ENCODE data around the gene CLIP3. TPM values are rescaled to one million over a fixed set of nuclear protein-coding genes. Genes with fewer than 3 reads are reported as not detected.

Gene CLIP3
- polyA plus RNA-seq, 2 donors = 2.8 to 7.3 TPM

Other genes starting within 250 kb of the CLIP3 start
- not detected for gene PRODH2, start 220.0 kb downstream of the CLIP3 start, polyA plus RNA-seq
- not detected for gene NPHS1, start 180.4 kb downstream of the CLIP3 start, polyA plus RNA-seq
- gene KIRREL2, start 176.0 kb downstream of the CLIP3 start, polyA plus RNA-seq = under 1 TPM in 1 of 2 donors, not detected in 1; 0.02 TPM
- gene APLP1, start 164.3 kb downstream of the CLIP3 start, polyA plus RNA-seq = 1 to 10 TPM in 1 of 2 donors, under 1 TPM in 1; 0.69 to 1.4 TPM
- 1 to 10 TPM; 6.6 to 8.5 TPM for gene NFKBID, start 132.3 kb downstream of the CLIP3 start, polyA plus RNA-seq
- gene HCST, start 130.3 kb downstream of the CLIP3 start, polyA plus RNA-seq = 1 to 10 TPM; 6.2 to 6.7 TPM
- 10 to 100 TPM; 16.7 to 26.8 TPM for gene TYROBP, start 124.6 kb downstream of the CLIP3 start, polyA plus RNA-seq
- gene LRFN3, start 96.5 kb downstream of the CLIP3 start, polyA plus RNA-seq = 1 to 10 TPM; 4.9 to 5.0 TPM
- gene SDHAF1, start 37.7 kb downstream of the CLIP3 start, polyA plus RNA-seq = 10 to 100 TPM in 1 of 2 donors, 1 to 10 TPM in 1; 8.6 to 18.0 TPM
- 1 to 10 TPM in 1 of 2 donors, under 1 TPM in 1; 0.87 to 2.7 TPM for gene SYNE4, start 24.1 kb downstream of the CLIP3 start, polyA plus RNA-seq
- 10 to 100 TPM; 15.9 to 19.2 TPM for gene ALKBH6, start 18.7 kb downstream of the CLIP3 start, polyA plus RNA-seq
- 1 to 10 TPM; 3.9 to 4.3 TPM for gene THAP8, start 21.4 kb upstream of the CLIP3 start, polyA plus RNA-seq
- 1 to 10 TPM; 2.1 to 2.7 TPM for gene WDR62, start 22.0 kb upstream of the CLIP3 start, polyA plus RNA-seq
- gene OVOL3, start 78.3 kb upstream of the CLIP3 start, polyA plus RNA-seq = under 1 TPM in 1 of 2 donors, not detected in 1; 0.16 TPM
- gene POLR2I, start 82.0 kb upstream of the CLIP3 start, polyA plus RNA-seq = 10 to 100 TPM; 66.7 to 77.8 TPM
- gene TBCB, start 82.6 kb upstream of the CLIP3 start, polyA plus RNA-seq = 100 to 1,000 TPM; 100 to 149 TPM
- gene CAPNS1, start 107.2 kb upstream of the CLIP3 start, polyA plus RNA-seq = 1,000 to 10,000 TPM in 1 of 2 donors, 100 to 1,000 TPM in 1; 919 to 1,019 TPM
- 10 to 100 TPM; 17.3 to 22.9 TPM for gene COX7A1, start 119.6 kb upstream of the CLIP3 start, polyA plus RNA-seq
- gene ZNF565, start 181.8 kb upstream of the CLIP3 start, polyA plus RNA-seq = 1 to 10 TPM; 1.9 to 3.5 TPM
- gene ZNF146, start 182.2 kb upstream of the CLIP3 start, polyA plus RNA-seq = 10 to 100 TPM; 13.4 to 22.2 TPM

Measured in esophagus (tissue), 2 donors.